Measurements from ENCODE around the gene KCTD16.

Gene KCTD16

DNA sequence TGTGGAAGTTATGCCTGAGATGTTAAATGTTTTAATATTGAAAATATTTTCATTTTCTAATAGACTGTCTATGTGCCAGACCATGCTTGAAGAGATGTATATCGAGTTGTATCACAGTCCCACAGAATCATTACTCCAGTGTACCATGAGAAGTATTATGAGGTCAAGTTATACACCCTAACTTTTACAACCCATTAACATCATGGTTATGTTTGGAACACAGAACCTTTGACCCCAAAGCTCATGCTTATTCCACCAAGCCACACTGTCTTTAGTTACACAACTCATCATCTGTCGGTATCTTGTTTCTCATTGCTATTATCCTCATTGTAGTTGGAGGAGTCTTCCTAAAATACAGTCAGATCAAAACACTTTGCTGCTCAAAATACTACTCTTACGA is 248.0 kb downstream of the KCTD16 start:
- DNase-seq, result no peak

DNA sequence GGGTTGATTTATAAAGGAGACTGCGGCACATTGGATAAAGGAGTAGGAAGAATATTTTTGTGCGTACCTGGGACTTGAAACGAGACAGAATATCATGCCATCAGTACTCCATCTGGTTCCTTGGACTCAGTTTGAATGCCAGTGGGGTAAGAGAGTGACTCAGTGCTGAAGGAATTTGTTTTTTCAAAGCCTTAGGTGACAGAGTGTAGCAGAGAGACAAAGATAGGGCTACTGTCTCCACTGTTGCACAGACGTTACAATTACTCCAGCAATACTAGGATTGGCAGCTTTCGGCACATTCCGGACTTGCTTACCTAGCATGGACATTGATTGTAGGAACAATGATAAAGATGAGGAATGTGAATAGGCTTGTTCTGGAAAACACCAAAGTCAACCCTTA is 250.7 kb downstream of the KCTD16 start:
- DNase-seq, result no peak

- DNase-seq, result no peak
These were observed 251.5 kb downstream of the KCTD16 start for GRCh38 chr5:144422018-144422727.

DNA sequence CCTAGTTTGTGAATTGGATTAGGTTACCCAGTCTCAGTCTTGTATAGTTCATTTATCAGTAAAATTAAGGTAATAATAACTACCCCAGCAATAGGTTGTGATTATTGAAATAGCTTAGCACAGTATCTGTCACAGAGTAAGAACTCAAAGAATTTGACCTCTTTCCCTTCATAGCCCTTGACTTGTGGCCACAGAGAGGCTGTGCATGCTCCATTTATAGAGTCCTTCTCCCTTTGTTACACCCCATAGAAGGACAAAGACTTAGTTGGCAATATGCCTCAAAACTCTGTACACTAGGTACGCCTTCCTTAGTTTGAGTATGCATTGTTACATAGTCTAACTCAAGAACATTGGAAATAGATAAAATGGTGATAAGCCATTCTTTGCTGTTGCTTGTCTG is 257.2 kb downstream of the KCTD16 start:
- DNase-seq, result no peak

DNA sequence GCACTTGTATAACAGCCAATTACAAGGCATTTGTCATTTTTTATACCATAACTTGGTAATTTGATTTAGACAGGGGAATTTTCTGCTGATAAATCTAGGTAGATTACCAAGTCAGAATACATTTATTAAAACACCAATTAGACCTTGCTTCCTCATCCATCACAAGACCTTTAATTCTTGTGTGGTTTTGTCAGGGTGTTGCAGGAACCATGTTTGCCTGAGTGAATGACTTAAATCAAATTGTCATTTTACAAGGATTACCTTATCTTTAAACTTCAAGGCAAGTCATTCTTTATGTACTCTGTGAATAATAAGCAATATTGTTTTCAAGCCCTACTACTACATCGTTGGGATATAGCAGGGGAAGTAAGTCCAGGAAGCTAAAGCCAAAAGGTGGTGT is 257.7 kb downstream of the KCTD16 start:
- DNase-seq, result no peak

- no peak for DNase-seq
These were observed 258.7 kb downstream of the KCTD16 start for GRCh38 chr5:144429405-144429804.

DNA sequence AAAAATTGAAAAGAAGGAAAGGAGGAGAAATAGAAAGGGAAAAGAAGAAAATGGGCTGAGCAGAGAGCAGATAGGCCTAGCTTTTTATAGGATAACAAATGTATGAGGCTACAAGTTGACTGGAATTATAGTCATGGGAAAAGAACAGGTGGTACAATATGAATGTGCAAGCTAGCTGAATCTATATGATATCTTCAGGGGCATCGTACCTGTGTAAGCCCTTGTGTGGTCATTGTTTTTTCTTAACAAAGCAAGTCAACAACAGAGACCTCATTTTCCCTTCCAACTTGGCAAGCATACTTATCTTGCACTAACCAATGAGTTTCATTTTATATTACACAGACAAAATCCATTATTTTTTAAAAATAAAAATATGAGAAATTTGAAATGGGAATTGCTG is 259.2 kb downstream of the KCTD16 start:
- DNase-seq, result no peak

GRCh38 chr5:144433140-144433822 is 262.6 kb downstream of the KCTD16 start:
- no peak for DNase-seq

GRCh38 chr5:144433893-144434292 is 263.2 kb downstream of the KCTD16 start:
- DNase-seq, result no peak

GRCh38 chr5:144436007-144436406 is 265.3 kb downstream of the KCTD16 start:
- no peak for DNase-seq

GRCh38 chr5:144438237-144438636 is 267.6 kb downstream of the KCTD16 start:
- DNase-seq, result no peak

GRCh38 chr5:144448457-144448856 is 277.8 kb downstream of the KCTD16 start:
- DNase-seq, result no peak

DNA sequence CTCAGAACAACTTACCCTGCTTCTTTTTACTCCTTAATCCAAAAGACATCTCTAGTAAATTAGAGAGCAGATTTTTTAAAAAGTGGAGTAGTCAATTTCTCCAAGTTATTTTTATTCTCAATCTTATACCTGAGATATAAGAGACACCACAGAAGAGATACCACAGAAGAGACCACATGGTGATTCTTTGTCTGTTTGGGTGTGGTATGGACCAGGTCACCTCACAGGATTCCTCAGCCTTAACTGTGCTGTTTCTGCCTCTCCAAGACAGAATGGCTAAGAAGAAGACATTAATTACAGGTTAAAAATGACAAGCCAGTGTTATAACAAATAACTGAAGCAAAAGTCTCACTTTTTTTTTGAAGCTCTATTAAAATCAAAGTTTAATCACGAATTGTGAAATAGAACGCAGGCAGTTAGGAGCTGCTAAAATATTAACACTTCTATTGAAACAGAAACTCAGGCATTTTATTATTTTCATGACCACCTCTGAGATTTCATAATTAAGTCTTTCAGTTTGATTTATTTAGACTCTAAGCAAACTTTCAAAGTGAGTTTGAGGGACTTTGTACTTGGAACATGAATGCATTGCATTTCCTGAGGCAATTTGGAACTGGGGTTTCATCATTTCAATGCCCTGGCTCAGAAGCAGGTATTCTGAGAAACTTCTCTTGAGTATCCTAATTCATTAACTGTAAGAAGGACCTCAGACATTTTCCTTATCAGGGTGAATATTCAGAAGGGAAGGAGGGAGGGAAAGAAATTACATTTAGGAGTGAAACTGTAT is 280.7 kb downstream of the KCTD16 start:
- no peak for DNase-seq

GRCh38 chr5:144453753-144454152 is 283.1 kb downstream of the KCTD16 start:
- no peak for DNase-seq

GRCh38 chr5:144457160-144457559 is 286.5 kb downstream of the KCTD16 start:
- DNase-seq, result no peak

- DNase-seq, result no peak
These were observed 287.5 kb downstream of the KCTD16 start for GRCh38 chr5:144458216-144458615.

DNA sequence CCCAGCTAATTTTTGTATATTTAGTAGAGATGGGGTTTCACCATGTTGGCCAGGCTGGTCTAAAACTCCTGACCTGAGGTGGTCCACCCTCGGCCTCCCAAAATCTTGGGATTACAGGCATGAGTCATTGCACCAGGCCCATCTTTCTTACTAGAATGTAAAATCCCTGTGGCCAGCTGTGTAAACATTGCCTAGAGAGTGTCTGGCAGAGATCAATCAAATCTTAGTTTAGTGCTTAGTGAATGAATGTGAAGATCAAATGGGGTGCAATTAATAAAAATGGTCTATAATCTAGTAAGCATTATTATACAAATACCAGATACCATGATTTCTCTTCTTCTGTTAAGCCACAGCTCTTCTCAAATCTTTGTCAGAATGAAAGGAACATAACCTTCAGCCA is 289.9 kb downstream of the KCTD16 start:
- no peak for DNase-seq

DNA sequence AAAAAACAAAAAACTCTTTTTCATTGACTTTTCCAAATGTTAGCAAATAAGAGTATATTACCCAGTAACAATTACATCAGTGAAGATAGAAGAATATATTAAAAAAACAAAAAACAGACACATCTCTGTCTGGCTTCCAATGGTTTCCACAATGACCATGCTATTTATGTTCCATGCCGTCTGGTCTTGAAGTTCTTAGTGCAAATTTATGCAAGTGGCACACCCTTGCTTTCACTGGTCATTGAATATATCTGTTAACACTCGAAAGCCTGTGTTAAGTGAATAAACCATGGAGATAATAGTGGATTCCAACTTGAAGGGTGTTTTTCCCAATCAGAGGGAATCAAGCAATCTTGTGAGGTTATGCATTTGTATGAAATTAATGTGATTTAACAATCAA is 291.9 kb downstream of the KCTD16 start:
- DNase-seq, result no peak

GRCh38 chr5:144463481-144464223 is 293.0 kb downstream of the KCTD16 start:
- DNase-seq, result no peak

- no peak for DNase-seq
These were observed 293.6 kb downstream of the KCTD16 start for GRCh38 chr5:144464306-144464705.

DNA sequence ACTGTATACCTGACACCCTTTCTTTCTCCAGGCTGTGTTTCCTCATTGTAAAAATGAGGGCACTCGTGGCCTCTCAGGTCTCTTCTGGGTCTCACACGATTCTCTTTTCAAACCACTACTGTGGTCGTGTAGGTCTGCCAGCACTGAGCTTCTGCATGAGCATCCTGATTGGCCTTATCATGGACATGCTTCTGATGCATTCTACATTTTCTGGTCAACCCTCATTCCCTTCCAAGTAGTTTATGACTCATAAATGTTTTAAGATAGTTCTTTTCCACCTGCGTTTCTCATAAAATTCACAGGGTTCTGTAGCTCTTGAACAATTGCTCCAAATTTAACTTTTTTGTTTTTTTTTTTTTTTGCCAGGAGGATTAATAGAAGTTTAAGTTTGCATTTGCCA is 294.8 kb downstream of the KCTD16 start:
- DNase-seq, result no peak

DNA sequence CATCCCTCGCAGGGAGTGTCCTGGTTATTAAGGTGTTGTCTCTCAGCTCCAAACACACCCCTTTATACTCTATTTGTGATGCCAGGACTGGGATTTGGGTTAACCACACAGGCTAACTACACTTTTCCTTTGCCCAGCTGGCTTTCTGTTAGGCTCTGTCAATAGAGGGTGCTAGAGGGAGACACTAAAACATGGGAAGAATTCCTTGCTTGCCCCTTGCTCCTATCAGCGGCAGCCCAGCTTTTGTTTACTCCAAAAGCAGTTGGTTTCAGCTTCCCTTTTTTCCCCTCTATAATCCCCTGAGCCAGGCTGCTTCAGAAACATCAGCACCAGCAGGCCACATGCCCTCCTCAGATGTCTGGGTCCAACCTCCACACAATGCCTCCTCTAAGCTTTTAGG is 297.1 kb downstream of the KCTD16 start:
- no peak for DNase-seq

- DNase-seq, result no peak
These were observed 297.9 kb downstream of the KCTD16 start for GRCh38 chr5:144468571-144468970.

Data from CD4-positive, alpha-beta T cell treated with Interleukin-4 for 1 hour (primary cell).